ENCODE measurements around the gene P2RY14. TPM values are rescaled to one million over a fixed set of nuclear protein-coding genes. Genes with fewer than 3 reads are reported as not detected.
A peak's percentile ranks its signal among the peaks of the same experiment; 100 is the strongest.

Gene P2RY14
- total and polyA plus RNA-seq, 2 of the 13 experiments (the other 11 are each of a cell fraction or from before 2014, with no cell fraction given): not detected

DNA sequence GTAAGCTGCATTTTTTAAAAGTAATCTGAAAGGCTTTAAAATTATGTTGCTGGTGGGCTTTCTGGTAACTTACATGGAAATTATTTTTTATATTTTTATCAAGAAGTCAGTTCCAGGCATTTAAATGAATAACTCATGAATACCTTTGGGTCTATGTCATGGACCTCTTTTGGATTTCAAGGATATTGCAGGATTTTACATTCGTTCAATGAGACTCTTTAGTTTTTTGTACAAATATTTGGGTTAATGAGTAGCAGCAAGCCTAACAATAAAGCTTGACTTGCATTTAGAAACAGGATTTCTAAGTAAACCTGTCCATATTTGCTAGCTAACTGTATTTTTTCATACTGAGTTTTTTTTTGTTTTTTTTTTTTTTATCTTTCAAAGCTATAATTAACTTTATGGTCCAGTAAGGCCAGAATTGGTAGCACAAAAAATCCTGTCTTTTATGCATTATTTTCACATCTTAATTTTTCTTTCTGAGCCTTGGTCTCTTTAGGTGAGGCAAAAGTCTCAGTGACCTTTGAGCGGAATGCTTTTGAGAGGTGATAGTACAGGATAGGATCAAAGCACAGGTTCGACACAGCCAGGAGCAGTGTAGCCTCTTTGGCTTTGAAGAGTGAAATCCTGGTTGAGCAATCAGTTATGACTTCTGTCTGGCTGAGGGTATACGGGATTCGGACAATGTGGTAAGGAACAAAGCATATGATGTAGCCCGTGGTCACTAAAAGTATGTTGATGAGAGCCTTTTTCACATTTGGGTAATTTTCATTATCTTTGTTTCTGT, 80.2 kb downstream of the P2RY14 start (continued):
- TF ChIP-seq ZSCAN30 (CRISPR knock-in tag; IDR thresholded peaks at IDR 0.05): no peak
- TF ChIP-seq KAT8 (CRISPR knock-in tag; IDR thresholded peaks at IDR 0.05): peak; percentile 70; the same call in 1 of the 2 replicates
- TF ChIP-seq HNF4G (IDR thresholded peaks at IDR 0.05; ENCODE audit: borderline replicate concordance, low read depth, low read length): peak; percentile 97
- TF ChIP-seq HNF4G (CRISPR knock-in tag; IDR thresholded peaks at IDR 0.05; ENCODE audit: borderline replicate concordance, low read depth): peak; percentile 97
- peak; percentile 92; the same call in 1 of the 2 replicates for TF ChIP-seq ZSCAN29 (CRISPR knock-in tag; conservative IDR thresholded peaks at IDR 0.05)
- TF ChIP-seq MAZ (IDR thresholded peaks at IDR 0.05; ENCODE audit: borderline replicate concordance, low read depth, low read length): no peak
- no peak for TF ChIP-seq MAZ (CRISPR knock-in tag; IDR thresholded peaks at IDR 0.05; ENCODE audit: low read depth)
- TF ChIP-seq FOXO1 (CRISPR knock-in tag; IDR thresholded peaks at IDR 0.05): peak; percentile 92
- TF ChIP-seq MIER2 (CRISPR knock-in tag; IDR thresholded peaks at IDR 0.05): 0 out of 2 replicates have a peak, but pooled peaks have one; percentile 36
- TF ChIP-seq KDM3A (CRISPR knock-in tag; IDR thresholded peaks at IDR 0.05; ENCODE audit: low read depth): peak; percentile 80; the same call in 1 of the 2 replicates
- no peak for TF ChIP-seq ZNF607 (CRISPR knock-in tag; IDR thresholded peaks at IDR 0.05; ENCODE audit: borderline replicate concordance)
- no peak for TF ChIP-seq KLF15 (CRISPR knock-in tag; IDR thresholded peaks at IDR 0.05; ENCODE audit: borderline replicate concordance)
- TF ChIP-seq, protein P1, sequence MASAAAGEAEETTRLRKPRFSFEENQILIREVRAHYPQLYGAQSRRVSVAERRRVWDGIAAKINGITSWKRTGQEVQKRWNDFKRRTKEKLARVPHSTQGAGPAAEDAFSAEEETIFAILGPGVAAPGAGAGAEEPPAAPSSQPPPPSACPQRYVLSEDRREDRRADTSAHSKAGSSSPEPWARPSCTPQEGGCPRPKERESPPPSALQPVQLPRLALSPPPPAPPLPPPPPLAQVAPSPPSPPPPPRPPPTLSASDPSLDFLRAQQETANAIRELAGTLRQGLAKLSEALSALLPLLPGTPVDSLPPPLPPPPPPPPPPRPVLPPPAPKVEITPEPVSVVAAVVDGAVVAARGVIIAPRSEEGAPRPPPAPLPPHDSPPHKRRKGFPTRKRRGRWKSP (CRISPR knock-in tag; IDR thresholded peaks at IDR 0.05): peak; percentile 44; the same call in 1 of the 2 replicates
- no peak for TF ChIP-seq SRSF1 (optimal IDR thresholded peaks at IDR 0.05; ENCODE audit: low read depth, low read length)
- TF ChIP-seq ZNF557 (CRISPR knock-in tag; IDR thresholded peaks at IDR 0.05): no peak
- TF ChIP-seq GATAD1 (CRISPR knock-in tag; IDR thresholded peaks at IDR 0.05): peak; percentile 53
- no peak for TF ChIP-seq ZSCAN12 (CRISPR knock-in tag; IDR thresholded peaks at IDR 0.05)
- TF ChIP-seq ZBTB4 (CRISPR knock-in tag; IDR thresholded peaks at IDR 0.05; ENCODE audit: borderline replicate concordance): no peak
- peak; percentile 98 for TF ChIP-seq SOX5 (CRISPR knock-in tag; IDR thresholded peaks at IDR 0.05; ENCODE audit: borderline replicate concordance)
- no peak for TF ChIP-seq ZSCAN5A (CRISPR knock-in tag; IDR thresholded peaks at IDR 0.05; ENCODE audit: borderline replicate concordance)
- TF ChIP-seq ETS1 (CRISPR knock-in tag; IDR thresholded peaks at IDR 0.05): no peak
- TF ChIP-seq RFX5 (IDR thresholded peaks at IDR 0.05; ENCODE audit: low read depth, low read length): no peak
- peak; percentile 75; the same call in 1 of the 2 replicates for TF ChIP-seq ZNF788 (CRISPR knock-in tag; IDR thresholded peaks at IDR 0.05; ENCODE audit: borderline replicate concordance)
- no peak; the same call in 1 of the 2 replicates for TF ChIP-seq GABPB1 (CRISPR knock-in tag; IDR thresholded peaks at IDR 0.05)

Data from HepG2 (cell line).